GM06990 (cell line): ENCODE data around the gene CETP.
"Not testable (repeated sequence)": the region's sequence is repeated elsewhere in the genome, so short reads cannot be mapped to it uniquely, and the experiment has no call there.

Experiments
- DNase-seq: peaks from one replicate; pipeline ENCODE4 v3.0.0-alpha.2; 2011; ENCODE audit not compliant: insufficient read length; ENCODE audit errors: extremely low read depth
- H3K27me3 ChIP-seq: replicated peaks from 2 replicates; pipeline ENCODE4 v1.6.0; 2011; ENCODE audit warnings: low read length; ENCODE audit not compliant: control insufficient read depth, insufficient read depth
- H3K36me3 ChIP-seq: 2 replicates; pipeline ENCODE4 v1.5.1; 2011; ENCODE audit warnings: low read length; ENCODE audit not compliant: control insufficient read depth, insufficient read depth
- H3K4me3 ChIP-seq: replicated peaks from 2 replicates; pipeline ENCODE4 v1.5.1; 2011; ENCODE audit warnings: low read depth, mild to moderate bottlenecking, control low read depth, low read length
- TF ChIP-seq, protein P1 (sequence below): IDR thresholded peaks from 2 replicates; pipeline ENCODE4 v1.5.1; 2011; ENCODE audit warnings: low read length, control low read depth, mild to moderate bottlenecking, inconsistent platforms; ENCODE audit not compliant: insufficient read depth, poor library complexity, severe bottlenecking

Gene CETP

DNA sequence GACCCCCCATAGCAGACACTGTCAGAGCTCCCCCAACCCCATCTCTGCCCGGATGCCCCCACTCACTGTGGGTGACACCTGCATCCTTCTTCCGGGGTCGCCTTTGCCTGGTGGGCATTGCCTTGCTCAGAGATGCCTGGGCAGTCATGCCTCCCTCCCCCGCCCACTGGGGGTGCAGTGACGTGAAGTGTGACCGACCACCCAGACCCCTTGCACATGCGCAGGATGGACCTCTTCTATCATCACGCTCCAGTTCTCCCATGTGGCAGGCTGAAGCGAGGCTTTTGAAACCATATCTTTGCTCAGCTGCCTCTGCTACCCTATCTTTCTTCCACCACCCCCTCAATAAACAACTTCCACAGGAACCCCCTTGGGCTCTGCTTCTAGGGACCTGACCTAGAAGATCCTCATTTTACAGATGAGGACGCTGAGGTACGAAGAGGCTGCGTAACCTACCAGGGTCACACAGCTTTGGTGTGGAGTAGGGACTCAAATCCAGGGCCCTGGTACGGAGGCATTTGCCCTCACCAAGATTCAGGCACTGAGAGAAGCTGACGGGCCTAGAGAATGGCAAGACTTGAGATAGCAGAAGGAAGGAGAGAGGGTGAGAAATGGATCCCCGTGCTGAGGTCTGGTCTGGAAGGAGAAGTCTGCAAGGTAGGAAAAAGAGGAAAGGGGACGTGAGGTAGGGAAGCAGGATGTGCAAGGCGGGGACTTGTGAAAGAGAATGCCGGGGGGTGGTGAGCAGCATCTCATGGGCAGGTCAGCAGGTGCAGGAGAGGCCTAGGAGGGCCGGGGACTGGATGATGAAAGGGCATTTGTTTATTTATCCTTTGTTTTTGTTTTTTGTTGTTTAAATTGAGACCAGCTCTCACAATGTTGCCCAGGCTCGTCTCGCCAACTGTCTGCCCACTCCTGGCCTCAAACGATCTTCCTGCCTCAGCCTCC lies 42.0 kb downstream of the CETP start:
- H3K36me3 ChIP-seq: peaks cover 3% of the 10 kb centered on the region; the same call in 1 of the 2 replicates
- TF ChIP-seq, protein P1, sequence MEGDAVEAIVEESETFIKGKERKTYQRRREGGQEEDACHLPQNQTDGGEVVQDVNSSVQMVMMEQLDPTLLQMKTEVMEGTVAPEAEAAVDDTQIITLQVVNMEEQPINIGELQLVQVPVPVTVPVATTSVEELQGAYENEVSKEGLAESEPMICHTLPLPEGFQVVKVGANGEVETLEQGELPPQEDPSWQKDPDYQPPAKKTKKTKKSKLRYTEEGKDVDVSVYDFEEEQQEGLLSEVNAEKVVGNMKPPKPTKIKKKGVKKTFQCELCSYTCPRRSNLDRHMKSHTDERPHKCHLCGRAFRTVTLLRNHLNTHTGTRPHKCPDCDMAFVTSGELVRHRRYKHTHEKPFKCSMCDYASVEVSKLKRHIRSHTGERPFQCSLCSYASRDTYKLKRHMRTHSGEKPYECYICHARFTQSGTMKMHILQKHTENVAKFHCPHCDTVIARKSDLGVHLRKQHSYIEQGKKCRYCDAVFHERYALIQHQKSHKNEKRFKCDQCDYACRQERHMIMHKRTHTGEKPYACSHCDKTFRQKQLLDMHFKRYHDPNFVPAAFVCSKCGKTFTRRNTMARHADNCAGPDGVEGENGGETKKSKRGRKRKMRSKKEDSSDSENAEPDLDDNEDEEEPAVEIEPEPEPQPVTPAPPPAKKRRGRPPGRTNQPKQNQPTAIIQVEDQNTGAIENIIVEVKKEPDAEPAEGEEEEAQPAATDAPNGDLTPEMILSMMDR: no peak
- peak overlapping the region; percentile 26; the same call in 1 of the 2 replicates for H3K4me3 ChIP-seq
- DNase-seq: peak; percentile 51
- no peaks in the 10 kb centered on the region for H3K27me3 ChIP-seq

DNA sequence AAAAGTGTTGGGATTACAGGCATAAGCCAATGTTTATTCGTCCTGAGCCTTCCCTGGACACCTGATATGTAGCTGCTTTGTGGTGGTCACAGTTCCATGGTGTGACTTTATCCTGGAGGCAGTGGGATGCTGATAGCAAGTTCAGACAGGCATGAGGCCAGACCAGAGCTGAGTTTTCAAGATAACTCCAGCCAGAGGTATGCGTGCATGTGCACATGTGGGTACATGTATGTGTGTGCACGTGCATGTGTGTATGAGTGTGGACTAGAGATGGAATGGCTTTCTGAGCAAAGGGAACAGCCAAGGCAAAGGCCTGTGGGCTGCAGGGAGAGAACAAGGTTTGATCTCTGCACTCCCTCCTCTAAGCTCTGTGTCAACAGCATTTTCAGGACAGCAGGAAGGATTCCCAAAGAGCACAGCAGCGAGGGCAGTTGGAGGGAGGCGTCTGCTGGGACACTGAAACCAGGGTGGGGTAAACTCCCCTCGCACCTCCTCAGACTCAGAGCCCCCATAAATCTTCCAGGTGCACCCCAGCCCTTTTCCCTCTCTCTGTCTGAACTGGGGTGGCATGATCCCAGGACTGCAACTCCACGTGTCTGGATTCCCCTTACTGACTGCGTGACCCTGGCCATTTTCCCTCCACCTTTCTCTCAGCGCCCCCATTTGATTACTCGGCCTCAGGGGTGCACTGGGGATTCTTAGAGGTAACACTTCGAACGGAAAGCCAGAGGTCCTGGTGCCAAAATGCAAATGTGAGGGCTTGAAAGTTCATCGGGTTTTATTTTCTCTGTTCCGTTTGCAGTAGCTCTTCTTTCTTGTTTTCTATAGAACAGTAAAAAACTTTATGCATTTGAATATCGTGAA lies 42.9 kb downstream of the CETP start:
- no peak for DNase-seq
- no peaks in the 10 kb centered on the region for H3K27me3 ChIP-seq
- peak overlapping the region; percentile 40 for H3K4me3 ChIP-seq
- TF ChIP-seq, protein P1: no peak
- H3K36me3 ChIP-seq: peaks cover 3% of the 10 kb centered on the region; the same call in 1 of the 2 replicates

DNA sequence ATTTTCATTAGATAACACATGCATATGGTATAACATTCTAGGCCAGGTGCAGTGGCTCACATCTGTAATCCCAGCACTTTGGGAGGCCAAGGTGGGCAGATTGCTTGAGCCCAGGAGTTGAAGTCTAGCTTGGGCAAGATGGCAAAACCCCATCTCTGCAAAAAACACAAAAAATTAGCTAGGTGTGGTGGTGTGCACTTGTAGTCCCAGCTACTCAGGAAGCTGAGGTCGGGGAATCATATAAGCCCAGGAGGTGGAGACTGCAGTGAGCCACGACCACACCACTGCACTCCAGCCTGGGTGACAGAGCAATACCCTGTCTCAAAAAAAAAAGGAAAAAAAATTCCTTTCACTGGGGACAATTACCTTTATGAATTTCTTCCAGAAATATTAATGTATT lies 43.8 kb downstream of the CETP start:
- DNase-seq, H3K4me3 ChIP-seq: not testable (repeated sequence)

DNA sequence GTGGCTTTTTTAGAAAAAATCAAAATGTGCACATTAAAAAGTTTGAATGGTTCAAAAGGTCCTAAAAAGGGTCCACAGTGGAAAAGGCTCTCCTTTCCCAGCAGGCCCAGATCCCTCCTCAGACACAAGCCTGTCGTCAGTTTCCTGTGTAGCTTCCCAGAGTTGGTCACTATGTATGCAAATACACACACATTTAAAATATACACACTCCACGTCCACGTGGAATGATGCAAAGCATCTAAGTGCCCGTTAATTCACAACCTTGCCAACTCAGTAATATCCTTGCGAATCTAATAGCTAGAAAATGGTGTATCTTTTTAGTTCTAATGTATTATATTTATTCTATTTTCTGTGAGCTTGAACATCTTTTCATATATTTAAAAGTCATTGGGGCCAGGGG lies 45.3 kb downstream of the CETP start:
- DNase-seq: no peak
- no peak overlapping the region for H3K4me3 ChIP-seq
- no peaks in the 10 kb centered on the region for H3K27me3 ChIP-seq
- TF ChIP-seq, protein P1: no peak
- peaks cover 3% of the 10 kb centered on the region; the same call in 1 of the 2 replicates for H3K36me3 ChIP-seq

More for the DNA sequence above, 43.8 kb downstream of the CETP start:
- not testable (repeated sequence) for H3K36me3 ChIP-seq, H3K27me3 ChIP-seq

DNA sequence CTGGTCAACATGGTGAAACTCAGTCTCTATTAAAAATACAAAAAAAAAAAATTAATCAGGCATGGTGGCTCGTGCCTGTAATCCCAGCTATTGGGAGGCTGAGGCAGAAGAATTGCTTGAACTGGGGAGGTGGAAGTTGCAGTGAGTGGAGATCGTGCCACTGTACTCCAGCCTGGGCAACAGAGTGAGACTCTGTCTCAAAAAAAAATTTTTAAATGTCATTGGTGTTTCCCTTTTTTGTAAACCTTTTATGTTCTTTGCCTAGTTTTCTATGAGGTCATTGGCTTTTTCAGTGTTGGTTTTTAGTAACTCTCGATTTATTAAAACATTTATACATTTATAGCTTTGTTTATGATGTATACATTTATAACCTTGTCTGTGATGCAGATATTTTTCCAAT lies 45.8 kb downstream of the CETP start:
- Histone ChIP-seq H3K4me3 (no peak overlapping the region), H3K27me3 (no peaks in the 10 kb centered on the region), H3K36me3 (peaks cover 3% of the 10 kb centered on the region; the same call in 1 of the 2 replicates)
- TF ChIP-seq, protein P1: no peak
- no peak for DNase-seq
